HepG2 (cell line): ENCODE measurements around the gene VWA3B. TPM values are rescaled to one million over a fixed set of nuclear protein-coding genes. Genes with fewer than 3 reads are reported as not detected.

Experiments used
- ATAC-seq: fragments of 200-7000 bp; cut with Tn5 transposase; 3 replicates; pipeline ENCODE4 v1.9.1; 2020; ENCODE audit warnings: mild to moderate bottlenecking, moderate library complexity
- BruUV-seq: library from RNA; stranded (reverse); fragments of 400-500 nt; replicated peaks from 2 replicates; lab custom pipeline; 2021; lab: Mats Ljungman, UMichigan
- CTCF ChIA-PET: fragments of 300-600 bp; formaldehyde crosslinking; extraction: SDS; loops from one replicate; lab custom pipeline; 2021; ENCODE audit warnings: low total read pairs, inconsistent platforms, low intra/inter-chr PET ratio; lab: Yijun Ruan, JAX
- POLR2A ChIA-PET: fragments of 350-600 bp; sonication (Branson Sonifier 250); formaldehyde crosslinking; loops from one replicate; lab custom pipeline; 2020; ENCODE audit warnings: antibody characterized with exemption, inconsistent platforms; lab: Yijun Ruan, JAX
- DNase-seq: peaks from one replicate; pipeline ENCODE4 v3.0.0-alpha.2; 2015; ENCODE audit warnings: low spot score
- FAIRE-seq: peaks from 3 replicates; lab custom pipeline; 2011; peaks lifted over from hg19 to GRCh38; lab: Jason Lieb, UNC
- H2AFZ ChIP-seq: one replicate; pipeline ENCODE4 v1.6.1; 2011; ENCODE audit warnings: low read length, inconsistent platforms
- H3K27ac ChIP-seq: fragments of 300-600 bp; 3 replicates; pipeline ENCODE4 v1.8.0; 2011; ENCODE audit warnings: mixed run types, mild to moderate bottlenecking, mixed read lengths, low read length, inconsistent platforms; ENCODE audit not compliant: insufficient read depth; ENCODE audit errors: extremely low read length
- H3K27me3 ChIP-seq, 2 experiments: fragments of 200-600 bp in 1 of 2; 2 replicates in 1 of 2; 3 replicates in 1 of 2; pipeline versions ENCODE4 v1.6.0 to v1.8.0; 2011; ENCODE audit warnings: low read length in 2 of 2, mild to moderate bottlenecking in 2 of 2, moderate library complexity in 2 of 2, inconsistent platforms in 1 of 2; ENCODE audit not compliant: insufficient read depth in 2 of 2, control insufficient read depth in 1 of 2
- H3K36me3 ChIP-seq, 2 experiments: fragments of 200-600 bp in 1 of 2; replicated peaks in 1 of 2; 2 replicates in 1 of 2; 3 replicates in 1 of 2; pipeline versions ENCODE4 v1.5.1 to v1.8.0; 2011; ENCODE audit warnings: low read length in 2 of 2, inconsistent platforms in 1 of 2; ENCODE audit not compliant: insufficient read depth in 2 of 2, control insufficient read depth in 1 of 2
- H3K4me1 ChIP-seq: 2 replicates; pipeline ENCODE4 v1.5.1; 2012; ENCODE audit warnings: low read length, inconsistent platforms; ENCODE audit not compliant: insufficient read depth
- H3K4me2 ChIP-seq: 2 replicates; pipeline ENCODE4 v1.6.0; 2011; ENCODE audit warnings: low read depth, low read length, inconsistent platforms
- H3K4me3 ChIP-seq, 3 experiments: fragments of 200-600 bp in 1 of 3; sonication (generic), shearing (Covaris generic) in 1 of 3; replicated peaks in 1 of 3; 2 replicates each; pipeline ENCODE4 v1.5.1; 2011 to 2016; ENCODE audit warnings: low read length in 3 of 3, inconsistent platforms in 2 of 3, low read depth in 2 of 3, mild to moderate bottlenecking in 2 of 3, control low read depth in 1 of 3, mixed read lengths in 1 of 3; ENCODE audit not compliant: insufficient read depth in 1 of 3
- H3K79me2 ChIP-seq: one replicate; pipeline ENCODE4 v1.6.1; 2011; ENCODE audit warnings: low read length, inconsistent platforms; ENCODE audit not compliant: insufficient read depth
- H3K9ac ChIP-seq: 2 replicates; pipeline ENCODE4 v1.6.0; 2011; ENCODE audit warnings: mild to moderate bottlenecking, low read depth, low read length, inconsistent platforms; ENCODE audit not compliant: insufficient read depth
- H3K9me3 ChIP-seq: 2 replicates; pipeline ENCODE4 v1.5.1; 2012; ENCODE audit warnings: mild to moderate bottlenecking, low read length
- H4K20me1 ChIP-seq: 2 replicates; pipeline ENCODE4 v1.6.0; 2011; ENCODE audit warnings: inconsistent platforms, mild to moderate bottlenecking, low read length, moderate library complexity; ENCODE audit not compliant: insufficient read depth
- DR1 ChIP-seq: sonication (generic); formaldehyde crosslinking; IDR thresholded peaks from 2 replicates; pipeline ENCODE4 v1.8.0; 2021; ENCODE audit warnings: mild to moderate bottlenecking, missing genetic modification reagents, inconsistent platforms
- HMGXB3 ChIP-seq: sonication (generic); formaldehyde crosslinking; IDR thresholded peaks from 2 replicates; pipeline ENCODE4 v1.4.0; 2020; ENCODE audit warnings: missing genetic modification reagents, borderline replicate concordance
- RBM39 ChIP-seq: fragments of 200-400 bp; formaldehyde crosslinking; IDR thresholded peaks from one replicate; pipeline ENCODE4 v1.6.1; 2018; ENCODE audit warnings: antibody characterized with exemption, mild to moderate bottlenecking, low read depth, low read length; ENCODE audit not compliant: poor library complexity, severe bottlenecking
- TRIM22 ChIP-seq: fragments of 450-650 bp; IDR thresholded peaks from 2 replicates; pipeline ENCODE4 v1.6.1; 2017
- ZNF253 ChIP-seq: sonication (generic); formaldehyde crosslinking; IDR thresholded peaks from 2 replicates; pipeline ENCODE4 v1.8.0; 2022; ENCODE audit warnings: mild to moderate bottlenecking, missing genetic modification reagents, borderline replicate concordance
- ZNF33A ChIP-seq: sonication (generic); formaldehyde crosslinking; IDR thresholded peaks from 2 replicates; pipeline ENCODE4 v1.5.1; 2020; ENCODE audit warnings: missing genetic modification reagents, mild to moderate bottlenecking, moderate library complexity, borderline replicate concordance
- ZNF34 ChIP-seq: sonication (generic); formaldehyde crosslinking; IDR thresholded peaks from 2 replicates; pipeline ENCODE4 v1.4.0; 2020; ENCODE audit warnings: mild to moderate bottlenecking, missing genetic modification reagents, borderline replicate concordance
- ZNF563 ChIP-seq: sonication (generic); formaldehyde crosslinking; IDR thresholded peaks from 2 replicates; pipeline ENCODE4 v1.8.0; 2022; ENCODE audit warnings: mild to moderate bottlenecking, moderate library complexity, missing genetic modification reagents
- whole genome bisulfite sequencing: methylation state at CpG from one replicate; pipeline ENCODE4 v1.1.6; 2017; ENCODE audit warnings: low lambda C conversion rate; 5-methylcytosine and 5-hydroxymethylcytosine counted together
- in situ Hi-C: cut with HindIII; loops from 2 replicates; pipeline ENCODE4 v1.10.0; 2017; ENCODE audit warnings: low pct_unique_long_range_greater_than_20kb; ENCODE audit not compliant: extremely low pct_ligation_motif_present
- intact Hi-C: fragments of 100-400 bp; cut with micrococcal nuclease; formaldehyde crosslinking; loops from one replicate; pipeline ENCODE4 v1.10.0; 2022; ENCODE audit not compliant: unreplicated experiment
- polyA plus RNA-seq, 8 experiments: library from polyadenylated mRNA; depleted of rRNA in 3 of 8; stranded (reverse) in 7 of 8; unstranded in 1 of 8; fragments of >200 nt; fragmentation: Illumina TruSeq in 4 of 8; extraction: Trizol in 4 of 8; gene quantifications; 2 replicates each; pipeline versions ENCODE4 v1.2.1 to v1.2.3, GENCODE V29; 2011 to 2016; ENCODE audit warnings: low read depth in 4 of 8, missing spikeins in 1 of 8, mixed read lengths in 1 of 8; ENCODE audit not compliant: insufficient read depth in 1 of 8
- total RNA-seq, 5 experiments: library from RNA; depleted of rRNA; stranded (reverse); fragments of >200 nt; fragmentation: Illumina TruSeq; extraction: Trizol; gene quantifications; 2 replicates each; pipeline ENCODE4 v1.2.3, GENCODE V29; 2016; ENCODE audit warnings: low read depth in 1 of 5

Gene VWA3B
- total and polyA plus RNA-seq, 2 of the 13 experiments (the other 11 are each of a cell fraction or from before 2014, with no cell fraction given): not detected

- Histone ChIP-seq H3K4me1 (no peaks in the 10 kb centered on the region), H2AFZ (no peak overlapping the region), H3K27me3 (peaks cover 1 to 54% of the 10 kb centered on the region in 2 experiments), H3K9ac (no peak overlapping the region), H3K27ac (no peak overlapping the region), H3K79me2 (no peaks in the 10 kb centered on the region)
- no peak for DNase-seq
- no TSS peak for BruUV-seq
- in situ Hi-C loops: no loop called here
- CTCF ChIA-PET: no interaction called here
- no peak for TF ChIP-seq DR1 (CRISPR knock-in tag)
- TF ChIP-seq TRIM22: no peak
- TF ChIP-seq ZNF253 (CRISPR knock-in tag): no peak
- TF ChIP-seq HMGXB3 (CRISPR knock-in tag): no peak
- no peak for TF ChIP-seq ZNF33A
- TF ChIP-seq ZNF34 (CRISPR knock-in tag): no peak
- TF ChIP-seq RBM39: no peak
- TF ChIP-seq ZNF563: no peak
- TF ChIP-seq, all 625 proteins: peak for 0
- no peaks in the 10 kb centered on the region for H3K36me3 ChIP-seq
- ATAC-seq (peak; percentile 33; the same call in 1 of the 3 replicates), FAIRE-seq (no peak)
- H4K20me1 ChIP-seq: no peaks in the 10 kb centered on the region
- no peak overlapping the region for H3K4me3 ChIP-seq
- intact Hi-C loops: no loop called here
- 9% methylated on average over 4 of the region's 4 CpGs for WGBS
- no peak overlapping the region for H3K4me2 ChIP-seq
- H3K9me3 ChIP-seq: no peaks in the 10 kb centered on the region
- POLR2A ChIA-PET: no interaction called here
Measured at GRCh38 chr2:98308532-98308931, 221.6 kb downstream of the VWA3B start.
